Activated B cell treated with CpG ODN at 0.5 μM for 24 hours (primary cell): ENCODE data around the gene LECT2. TPM values are rescaled to one million over a fixed set of nuclear protein-coding genes. Genes with fewer than 3 reads are reported as not detected.

Experiments
- ATAC-seq: fragments of 200-7000 bp; cut with Tn5 transposase; one replicate; pipeline ENCODE4 v1.10.0; 2021; ENCODE audit warnings: low read depth, mild to moderate bottlenecking, moderate library complexity
- CTCF ChIA-PET: fragments of 350-600 bp; sonication (Branson Sonifier 250); formaldehyde crosslinking; loops from one replicate; lab custom pipeline; 2021; ENCODE audit warnings: antibody characterized with exemption; lab: Charles Lee
- POLR2A ChIA-PET: fragments of 350-600 bp; sonication (Branson Sonifier 250); formaldehyde crosslinking; loops from one replicate; lab custom pipeline; 2021; ENCODE audit warnings: antibody characterized with exemption; lab: Charles Lee
- DNase-seq: peaks from one replicate; pipeline ENCODE4 v3.0.0; 2022
- H3K27ac Mint-ChIP-seq: one replicate; pipeline ENCODE4 v1.8.0; 2020; ENCODE audit warnings: mixed read lengths
- H3K27me3 Mint-ChIP-seq: one replicate; pipeline ENCODE4 v1.8.0; 2021; ENCODE audit warnings: mixed read lengths
- H3K36me3 Mint-ChIP-seq: one replicate; pipeline ENCODE4 v1.8.0; 2021; ENCODE audit warnings: low read depth, mixed read lengths
- H3K4me1 Mint-ChIP-seq: one replicate; pipeline ENCODE4 v1.8.0; 2021; ENCODE audit warnings: mixed read lengths
- H3K4me3 Mint-ChIP-seq: one replicate; pipeline ENCODE4 v1.8.0; 2020; ENCODE audit warnings: mild to moderate bottlenecking, mixed read lengths
- H3K9me3 Mint-ChIP-seq: one replicate; pipeline ENCODE4 v1.8.0; 2020; ENCODE audit warnings: mixed read lengths
- intact Hi-C: fragments of 100-400 bp; cut with micrococcal nuclease; formaldehyde crosslinking; loops from one replicate; pipeline ENCODE4 v1.15.1; 2024
- total RNA-seq: library from RNA; stranded (reverse); gene quantifications from 2 replicates; pipeline ENCODE4 v1.2.3, GENCODE V29; 2022
- TF ChIP-seq, protein P1 (sequence below): fragments of 200-600 bp; IDR thresholded peaks from one replicate; pipeline ENCODE4 v1.8.0; 2022; ENCODE audit warnings: antibody characterized with exemption, mild to moderate bottlenecking

The LECT2 gene
- total RNA-seq, 1 donor from 2014 or later, result not detected

DNA sequence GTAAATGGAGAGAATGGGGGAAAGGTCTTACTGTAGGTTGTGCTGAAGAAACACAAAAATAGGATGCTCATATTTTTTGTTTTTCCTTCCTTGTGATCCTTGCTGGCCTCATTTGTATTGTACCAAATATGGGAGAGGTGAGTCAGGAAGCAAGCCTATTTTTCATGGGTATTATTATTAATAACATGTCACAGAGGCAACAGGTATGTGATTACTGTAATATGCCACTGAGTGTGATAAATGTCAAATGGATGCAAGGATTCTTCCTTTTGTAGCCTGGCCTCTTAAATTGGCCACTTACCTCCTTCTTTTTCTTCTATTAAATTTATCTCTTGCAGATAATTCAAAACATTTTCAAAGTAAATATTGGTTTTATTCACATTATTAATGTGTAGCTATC lies 10.2 kb downstream of the LECT2 start:
- no peaks in the 10 kb centered on the region for H3K4me1 Mint-ChIP-seq
- no peaks in the 10 kb centered on the region for H3K9me3 Mint-ChIP-seq
- no peak overlapping the region for H3K4me3 Mint-ChIP-seq
- no peak overlapping the region for H3K27ac Mint-ChIP-seq
- H3K27me3 Mint-ChIP-seq, result peaks cover 12% of the 10 kb centered on the region
- no peaks in the 10 kb centered on the region for H3K36me3 Mint-ChIP-seq
- intact Hi-C loops, result no loop called here
- TF ChIP-seq, protein P1, sequence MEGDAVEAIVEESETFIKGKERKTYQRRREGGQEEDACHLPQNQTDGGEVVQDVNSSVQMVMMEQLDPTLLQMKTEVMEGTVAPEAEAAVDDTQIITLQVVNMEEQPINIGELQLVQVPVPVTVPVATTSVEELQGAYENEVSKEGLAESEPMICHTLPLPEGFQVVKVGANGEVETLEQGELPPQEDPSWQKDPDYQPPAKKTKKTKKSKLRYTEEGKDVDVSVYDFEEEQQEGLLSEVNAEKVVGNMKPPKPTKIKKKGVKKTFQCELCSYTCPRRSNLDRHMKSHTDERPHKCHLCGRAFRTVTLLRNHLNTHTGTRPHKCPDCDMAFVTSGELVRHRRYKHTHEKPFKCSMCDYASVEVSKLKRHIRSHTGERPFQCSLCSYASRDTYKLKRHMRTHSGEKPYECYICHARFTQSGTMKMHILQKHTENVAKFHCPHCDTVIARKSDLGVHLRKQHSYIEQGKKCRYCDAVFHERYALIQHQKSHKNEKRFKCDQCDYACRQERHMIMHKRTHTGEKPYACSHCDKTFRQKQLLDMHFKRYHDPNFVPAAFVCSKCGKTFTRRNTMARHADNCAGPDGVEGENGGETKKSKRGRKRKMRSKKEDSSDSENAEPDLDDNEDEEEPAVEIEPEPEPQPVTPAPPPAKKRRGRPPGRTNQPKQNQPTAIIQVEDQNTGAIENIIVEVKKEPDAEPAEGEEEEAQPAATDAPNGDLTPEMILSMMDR, result no peak
- ATAC-seq (no peak), DNase-seq (no peak)
- ChIA-PET POLR2A (no interaction called here), CTCF (interaction anchor here (0.7 to 2.7 kb wide), 4 partner anchors 228 to 267 kb away, joined by 3 to 11 read pairs (median 4); no protein-coding TSS in a partner anchor)

DNA sequence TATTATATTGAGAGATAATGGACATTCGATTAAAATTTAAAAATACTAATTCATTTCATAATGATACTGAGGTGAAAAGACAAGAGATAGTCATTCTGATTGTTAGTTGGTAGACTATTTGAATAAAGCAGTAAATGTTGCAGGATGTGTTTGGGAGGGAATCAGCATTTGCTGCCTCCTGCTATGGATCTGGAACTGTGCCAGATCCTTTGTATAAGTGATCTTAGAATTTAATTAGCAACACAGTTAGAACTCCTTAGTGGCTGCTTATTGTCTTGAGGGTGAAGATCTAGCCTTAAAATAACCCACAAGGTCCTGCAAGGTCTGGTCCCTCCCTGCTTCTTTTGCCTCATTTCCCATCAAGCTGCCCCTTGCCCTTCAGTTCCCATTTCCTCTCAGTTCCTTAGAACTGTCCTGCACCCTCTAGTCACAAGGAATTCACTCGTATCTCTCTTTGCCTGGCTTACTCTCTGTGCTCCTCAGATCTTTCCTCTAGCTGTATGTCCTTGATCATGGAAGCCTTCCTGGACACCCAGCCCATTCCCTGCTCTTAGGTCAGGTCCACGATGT lies 12.5 kb downstream of the LECT2 start:
- ChIA-PET POLR2A (no interaction called here), CTCF (no interaction called here)
- H3K9me3 Mint-ChIP-seq, result no peaks in the 10 kb centered on the region
- peaks cover 14% of the 10 kb centered on the region for H3K27me3 Mint-ChIP-seq
- ATAC-seq (no peak), DNase-seq (no peak)
- no peak overlapping the region for H3K4me3 Mint-ChIP-seq
- intact Hi-C loops, result no loop called here
- no peaks in the 10 kb centered on the region for H3K36me3 Mint-ChIP-seq
- TF ChIP-seq, protein P1, result no peak
- H3K27ac Mint-ChIP-seq, result no peak overlapping the region
- no peaks in the 10 kb centered on the region for H3K4me1 Mint-ChIP-seq

DNA sequence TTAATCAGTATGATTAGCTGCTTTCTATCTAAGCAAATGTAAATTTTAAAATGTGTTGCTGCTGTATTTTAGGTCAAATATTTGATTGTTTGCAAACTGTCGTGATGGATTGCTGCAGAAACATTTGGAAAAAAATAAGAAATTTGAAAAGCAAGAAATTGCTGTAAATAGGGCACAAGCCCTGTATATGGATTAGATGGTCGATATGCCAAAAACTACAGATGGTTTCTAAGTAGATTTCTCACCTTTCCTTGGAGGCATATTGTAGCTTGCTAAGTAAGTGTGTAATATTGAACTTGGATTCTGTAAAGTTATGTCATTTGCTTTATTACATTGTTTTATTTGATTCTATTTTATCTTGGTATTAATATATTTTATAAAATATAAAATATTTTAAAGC lies 13.1 kb downstream of the LECT2 start:
- H3K27me3 Mint-ChIP-seq, result peaks cover 14% of the 10 kb centered on the region
- H3K27ac Mint-ChIP-seq, result no peak overlapping the region
- no peak for ATAC-seq
- H3K4me3 Mint-ChIP-seq, result no peak overlapping the region
- no peaks in the 10 kb centered on the region for H3K4me1 Mint-ChIP-seq
- no peaks in the 10 kb centered on the region for H3K36me3 Mint-ChIP-seq
- intact Hi-C loops, result no loop called here
- CTCF ChIA-PET, result no interaction called here
- TF ChIP-seq, protein P1, result no peak
- H3K9me3 Mint-ChIP-seq, result no peaks in the 10 kb centered on the region
- DNase-seq, result no peak
- POLR2A ChIA-PET, result no interaction called here

DNA sequence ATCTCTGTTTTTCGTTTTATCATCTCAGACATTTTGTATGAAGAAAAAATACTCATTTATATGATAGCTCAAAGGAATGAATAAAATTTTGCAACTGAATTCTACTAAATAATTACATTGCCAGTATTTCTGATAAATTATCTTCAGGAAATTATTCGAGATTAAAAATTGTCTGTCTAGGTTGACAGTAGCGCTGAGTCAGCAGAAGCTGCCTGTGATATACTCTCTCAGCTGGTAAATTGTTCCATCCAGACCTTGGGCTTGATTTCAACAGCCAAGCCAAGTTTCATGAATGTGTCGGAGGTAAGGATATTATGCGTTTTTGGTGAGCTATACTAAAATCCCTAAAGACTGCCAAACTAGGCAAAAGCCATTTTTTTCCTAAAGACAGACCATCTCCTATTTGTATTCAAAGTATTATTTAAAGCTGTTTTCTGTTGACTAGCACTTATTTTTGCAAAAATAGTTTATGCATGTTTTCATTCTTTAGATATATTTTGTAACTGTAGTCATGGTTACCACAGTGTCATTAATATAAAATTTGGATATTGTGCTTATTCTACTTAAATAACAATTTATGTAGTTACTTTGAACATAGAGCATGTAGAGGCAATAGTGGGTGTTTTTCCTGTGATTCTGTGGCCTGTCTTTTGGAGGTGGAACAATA lies 17.4 kb downstream of the LECT2 start:
- Mint-ChIP-seq H3K4me1 (no peaks in the 10 kb centered on the region), H3K27ac (no peak overlapping the region), H3K27me3 (peaks cover 10% of the 10 kb centered on the region), H3K4me3 (no peak overlapping the region), H3K36me3 (no peaks in the 10 kb centered on the region), H3K9me3 (no peaks in the 10 kb centered on the region)
- intact Hi-C loops, result no loop called here
- ATAC-seq (no peak), DNase-seq (no peak)
- TF ChIP-seq, protein P1, result no peak
- POLR2A ChIA-PET, result no interaction called here
- CTCF ChIA-PET, result no interaction called here

DNA sequence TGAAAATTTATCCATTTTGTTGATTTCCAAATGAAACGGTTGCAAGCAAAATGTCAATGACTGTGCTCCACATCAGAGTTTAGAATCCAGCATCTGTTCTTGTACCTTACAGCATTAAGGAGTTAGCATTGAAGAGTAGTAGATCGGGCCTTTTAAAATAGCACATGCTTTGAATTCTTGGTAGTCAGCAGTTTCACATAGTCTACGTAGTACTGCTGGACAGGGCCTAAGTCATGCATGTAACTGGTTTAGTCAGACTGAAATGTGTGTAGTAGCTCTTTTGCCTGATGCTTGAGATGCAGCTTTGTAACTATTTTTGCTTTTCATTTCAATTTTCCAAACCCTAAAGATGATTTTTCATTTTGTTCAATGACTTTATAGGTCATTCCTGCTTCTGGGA lies 19.8 kb downstream of the LECT2 start:
- Mint-ChIP-seq H3K36me3 (no peaks in the 10 kb centered on the region), H3K9me3 (no peaks in the 10 kb centered on the region), H3K4me1 (peaks cover 3% of the 10 kb centered on the region), H3K27ac (no peak overlapping the region), H3K4me3 (no peak overlapping the region), H3K27me3 (peaks cover 22% of the 10 kb centered on the region)
- intact Hi-C loops, result no loop called here
- ChIA-PET CTCF (no interaction called here), POLR2A (no interaction called here)
- DNase-seq, result no peak
- TF ChIP-seq, protein P1, result no peak
- no peak for ATAC-seq
